ENCODE measurements around the gene SPIB.

DNA sequence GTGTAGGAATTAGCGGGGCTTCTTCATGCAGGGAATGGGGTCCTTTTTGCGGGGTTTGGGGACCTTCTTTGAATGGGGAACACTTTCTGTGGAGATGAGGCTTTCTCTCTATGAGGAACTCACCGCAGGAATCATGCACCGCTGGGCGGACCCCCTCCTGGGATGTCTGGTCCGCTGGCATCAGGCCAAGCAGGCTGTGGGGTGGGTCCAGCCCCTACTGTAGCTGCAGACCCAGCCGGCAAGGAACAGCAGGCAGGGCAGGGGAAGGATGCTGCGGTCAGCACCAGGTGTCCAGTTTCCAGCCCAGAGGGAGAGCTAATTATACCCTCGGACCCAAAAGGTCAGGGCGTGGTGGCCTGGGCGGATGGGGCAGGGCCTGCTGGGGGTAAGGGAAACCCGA is 15.8 kb downstream of the SPIB start:
- no peak for TF ChIP-seq CTCF (IDR thresholded peaks at IDR 0.05)
- TF ChIP-seq POLR2A (IDR thresholded peaks at IDR 0.05) = no peak
